Measurements from ENCODE around the gene TEAD2.

DNA sequence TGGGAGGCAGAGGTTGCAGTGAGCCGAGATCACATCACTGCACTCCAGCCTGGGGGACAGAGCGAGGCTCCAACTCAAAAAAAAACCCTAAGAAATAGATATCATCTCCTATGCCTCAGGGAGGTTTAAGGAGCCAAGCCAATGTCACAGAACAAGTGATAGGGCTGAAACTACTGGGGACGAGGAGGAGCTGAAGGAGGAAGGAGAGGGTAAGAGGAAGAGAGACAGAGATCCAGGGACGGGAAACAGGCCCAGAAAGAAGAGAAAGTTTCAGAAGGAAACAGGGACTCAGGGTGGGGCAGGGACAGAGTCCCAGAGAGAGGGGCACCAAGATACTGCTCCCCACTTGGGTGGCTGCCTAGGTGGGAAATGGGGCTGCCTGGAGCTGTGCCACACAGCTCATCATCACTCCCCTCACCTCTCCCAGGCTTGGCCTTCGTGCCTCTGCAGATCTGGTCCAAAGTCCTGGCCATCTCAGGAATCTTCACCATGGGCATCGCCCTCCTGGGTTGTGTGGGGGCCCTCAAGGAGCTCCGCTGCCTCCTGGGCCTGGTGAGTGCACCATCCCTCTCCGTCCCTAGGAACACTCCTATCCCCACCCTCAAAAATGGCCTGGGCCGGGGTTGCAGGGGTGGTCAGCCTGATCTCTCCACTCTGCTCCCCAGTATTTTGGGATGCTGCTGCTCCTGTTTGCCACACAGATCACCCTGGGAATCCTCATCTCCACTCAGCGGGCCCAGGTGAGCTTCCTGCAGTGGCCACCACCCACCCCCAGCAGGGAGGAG, 25.5 kb downstream of the TEAD2 start:
- TF ChIP-seq EZH2 (IDR thresholded peaks at IDR 0.05; ENCODE audit: insufficient read depth, low read length) = no peak
- TF ChIP-seq, protein P1, sequence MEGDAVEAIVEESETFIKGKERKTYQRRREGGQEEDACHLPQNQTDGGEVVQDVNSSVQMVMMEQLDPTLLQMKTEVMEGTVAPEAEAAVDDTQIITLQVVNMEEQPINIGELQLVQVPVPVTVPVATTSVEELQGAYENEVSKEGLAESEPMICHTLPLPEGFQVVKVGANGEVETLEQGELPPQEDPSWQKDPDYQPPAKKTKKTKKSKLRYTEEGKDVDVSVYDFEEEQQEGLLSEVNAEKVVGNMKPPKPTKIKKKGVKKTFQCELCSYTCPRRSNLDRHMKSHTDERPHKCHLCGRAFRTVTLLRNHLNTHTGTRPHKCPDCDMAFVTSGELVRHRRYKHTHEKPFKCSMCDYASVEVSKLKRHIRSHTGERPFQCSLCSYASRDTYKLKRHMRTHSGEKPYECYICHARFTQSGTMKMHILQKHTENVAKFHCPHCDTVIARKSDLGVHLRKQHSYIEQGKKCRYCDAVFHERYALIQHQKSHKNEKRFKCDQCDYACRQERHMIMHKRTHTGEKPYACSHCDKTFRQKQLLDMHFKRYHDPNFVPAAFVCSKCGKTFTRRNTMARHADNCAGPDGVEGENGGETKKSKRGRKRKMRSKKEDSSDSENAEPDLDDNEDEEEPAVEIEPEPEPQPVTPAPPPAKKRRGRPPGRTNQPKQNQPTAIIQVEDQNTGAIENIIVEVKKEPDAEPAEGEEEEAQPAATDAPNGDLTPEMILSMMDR (IDR thresholded peaks at IDR 0.05; ENCODE audit: insufficient read depth, low read depth, low read length) = no peak
